ENCODE results near the gene FCF1.
"Not testable (repeated sequence)": the region's sequence is repeated elsewhere in the genome, so short reads cannot be mapped to it uniquely, and the experiment has no call there.

- not testable (repeated sequence) for TF ChIP-seq ZNF79 (CRISPR knock-in tag; IDR thresholded peaks at IDR 0.05; ENCODE audit: low read depth); RBFOX2 (IDR thresholded peaks at IDR 0.05; ENCODE audit: low read depth, low read length)
Observed at GRCh38 chr14:74758505-74758904, 45.6 kb downstream of the FCF1 start.
